GM12873 (cell line): ENCODE data around the gene ENTPD3.

Source experiments
- CTCF ChIP-seq: IDR thresholded peaks from 2 replicates; pipeline ENCODE4 v1.5.1; 2012; ENCODE audit warnings: low read depth, mild to moderate bottlenecking, moderate library complexity, low read length, control low read depth; ENCODE audit not compliant: insufficient read depth; ENCODE audit errors: missing control alignments

The ENTPD3 gene

DNA sequence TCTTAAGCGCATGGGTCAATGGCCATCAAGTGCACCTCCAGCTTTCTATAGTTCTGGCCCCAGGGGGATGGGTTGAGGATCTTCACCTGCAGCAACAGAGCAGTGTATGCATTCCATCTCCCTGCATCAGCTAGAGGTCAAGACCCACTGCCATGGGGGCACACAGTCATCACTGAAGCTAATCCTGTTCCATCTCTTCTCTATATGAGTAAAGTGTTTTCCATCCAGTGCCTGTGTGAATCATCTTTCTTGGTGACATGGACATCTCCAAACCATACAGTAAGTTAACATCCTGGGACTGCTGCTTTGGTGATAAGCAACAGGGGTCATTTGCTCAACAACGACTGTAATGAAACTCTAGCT is 4.4 kb upstream of the ENTPD3 start:
- TF ChIP-seq CTCF = no peak

GRCh38 chr3:40386213-40386612 is 771 bp upstream of the ENTPD3 start:
- no peak for TF ChIP-seq CTCF

- no peak for TF ChIP-seq CTCF
Observed at GRCh38 chr3:40387895-40388254, 891 bp downstream of the ENTPD3 start.

DNA sequence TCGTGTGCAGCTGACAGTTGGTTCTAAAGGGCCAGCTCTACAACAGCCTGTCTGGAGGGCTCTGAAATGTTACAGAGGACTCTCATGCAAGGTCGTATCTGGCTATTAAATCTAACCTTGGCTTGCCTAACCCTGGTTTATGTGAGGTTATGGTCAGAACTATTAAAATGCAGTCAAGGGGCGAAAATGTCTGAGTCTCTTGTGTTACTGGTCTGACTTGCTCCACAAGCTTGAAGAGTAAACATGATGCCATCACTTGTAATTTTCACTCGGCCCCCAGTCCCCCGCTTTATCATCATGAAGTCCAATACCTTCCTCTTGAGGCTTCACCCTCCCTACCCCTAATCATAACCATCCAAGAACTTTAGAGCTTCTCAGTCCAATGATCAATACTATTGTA is 9.4 kb downstream of the ENTPD3 start:
- no peak for TF ChIP-seq CTCF

DNA sequence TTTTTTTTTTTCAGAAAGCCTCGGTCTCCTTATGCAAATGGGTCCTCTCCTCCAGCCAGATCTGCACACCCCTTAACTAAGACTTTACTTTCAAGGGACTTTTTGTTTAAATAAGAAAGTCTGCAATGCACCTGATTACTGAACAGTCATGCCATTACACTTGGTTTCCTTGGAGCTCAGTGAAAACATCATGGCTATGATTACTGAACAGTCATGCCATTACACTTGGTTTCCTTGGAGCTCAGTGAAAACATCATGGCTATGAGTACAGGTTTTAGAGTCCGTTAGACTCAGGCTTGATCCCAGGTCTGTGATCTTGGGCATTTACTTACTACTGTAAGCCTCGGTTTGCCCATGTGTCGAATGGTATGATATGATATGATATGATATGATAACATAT is 10.1 kb downstream of the ENTPD3 start:
- no peak for TF ChIP-seq CTCF

GRCh38 chr3:40397912-40398311 is 10.9 kb downstream of the ENTPD3 start:
- no peak for TF ChIP-seq CTCF

DNA sequence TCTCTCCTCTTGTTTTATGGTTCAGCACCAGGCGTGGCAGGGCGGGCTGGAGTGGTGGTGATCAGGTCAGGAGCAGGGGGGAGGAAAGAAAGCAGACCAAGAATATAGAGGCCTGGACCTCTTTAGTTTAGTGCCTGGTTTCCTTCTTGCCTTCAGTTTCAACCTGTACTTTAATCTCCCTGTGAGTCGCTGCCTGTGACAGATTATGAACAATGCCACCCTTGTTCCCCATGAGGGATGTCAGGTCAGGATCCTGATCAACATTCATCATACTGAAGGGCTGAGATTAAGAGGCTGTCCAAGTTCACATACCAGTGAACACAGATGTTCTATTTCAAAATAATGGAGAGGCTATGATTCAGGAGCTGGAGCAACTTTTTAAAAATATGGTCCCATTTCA is 11.4 kb downstream of the ENTPD3 start:
- TF ChIP-seq CTCF = no peak
